HepG2 (cell line): ENCODE data around the gene CST4. TPM values are rescaled to one million over a fixed set of nuclear protein-coding genes. Genes with fewer than 3 reads are reported as not detected.

ENCODE experiments used
- ATAC-seq: fragments of 200-7000 bp; cut with Tn5 transposase; 3 replicates; pipeline ENCODE4 v1.9.1; 2020; ENCODE audit warnings: mild to moderate bottlenecking, moderate library complexity
- BruUV-seq: library from RNA; stranded (reverse); fragments of 400-500 nt; replicated peaks from 2 replicates; lab custom pipeline; 2021; lab: Mats Ljungman, UMichigan
- CTCF ChIA-PET: fragments of 300-600 bp; formaldehyde crosslinking; extraction: SDS; loops from one replicate; lab custom pipeline; 2021; ENCODE audit warnings: low total read pairs, inconsistent platforms, low intra/inter-chr PET ratio; lab: Yijun Ruan, JAX
- POLR2A ChIA-PET: fragments of 350-600 bp; sonication (Branson Sonifier 250); formaldehyde crosslinking; loops from one replicate; lab custom pipeline; 2020; ENCODE audit warnings: antibody characterized with exemption, inconsistent platforms; lab: Yijun Ruan, JAX
- DNase-seq: peaks from one replicate; pipeline ENCODE4 v3.0.0-alpha.2; 2015; ENCODE audit warnings: low spot score
- FAIRE-seq: peaks from 3 replicates; lab custom pipeline; 2011; peaks lifted over from hg19 to GRCh38; lab: Jason Lieb, UNC
- H2AFZ ChIP-seq: one replicate; pipeline ENCODE4 v1.6.1; 2011; ENCODE audit warnings: low read length, inconsistent platforms
- H3K27ac ChIP-seq: fragments of 300-600 bp; 3 replicates; pipeline ENCODE4 v1.8.0; 2011; ENCODE audit warnings: mixed run types, mild to moderate bottlenecking, mixed read lengths, low read length, inconsistent platforms; ENCODE audit not compliant: insufficient read depth; ENCODE audit errors: extremely low read length
- H3K27me3 ChIP-seq, 2 experiments: fragments of 200-600 bp in 1 of 2; 2 replicates in 1 of 2; 3 replicates in 1 of 2; pipeline versions ENCODE4 v1.6.0 to v1.8.0; 2011; ENCODE audit warnings: low read length in 2 of 2, mild to moderate bottlenecking in 2 of 2, moderate library complexity in 2 of 2, inconsistent platforms in 1 of 2; ENCODE audit not compliant: insufficient read depth in 2 of 2, control insufficient read depth in 1 of 2
- H3K36me3 ChIP-seq, 2 experiments: fragments of 200-600 bp in 1 of 2; replicated peaks in 1 of 2; 2 replicates in 1 of 2; 3 replicates in 1 of 2; pipeline versions ENCODE4 v1.5.1 to v1.8.0; 2011; ENCODE audit warnings: low read length in 2 of 2, inconsistent platforms in 1 of 2; ENCODE audit not compliant: insufficient read depth in 2 of 2, control insufficient read depth in 1 of 2
- H3K4me1 ChIP-seq: 2 replicates; pipeline ENCODE4 v1.5.1; 2012; ENCODE audit warnings: low read length, inconsistent platforms; ENCODE audit not compliant: insufficient read depth
- H3K4me2 ChIP-seq: 2 replicates; pipeline ENCODE4 v1.6.0; 2011; ENCODE audit warnings: low read depth, low read length, inconsistent platforms
- H3K4me3 ChIP-seq, 3 experiments: fragments of 200-600 bp in 1 of 3; sonication (generic), shearing (Covaris generic) in 1 of 3; replicated peaks in 1 of 3; 2 replicates each; pipeline ENCODE4 v1.5.1; 2011 to 2016; ENCODE audit warnings: low read length in 3 of 3, inconsistent platforms in 2 of 3, low read depth in 2 of 3, mild to moderate bottlenecking in 2 of 3, control low read depth in 1 of 3, mixed read lengths in 1 of 3; ENCODE audit not compliant: insufficient read depth in 1 of 3
- H3K79me2 ChIP-seq: one replicate; pipeline ENCODE4 v1.6.1; 2011; ENCODE audit warnings: low read length, inconsistent platforms; ENCODE audit not compliant: insufficient read depth
- H3K9ac ChIP-seq: 2 replicates; pipeline ENCODE4 v1.6.0; 2011; ENCODE audit warnings: mild to moderate bottlenecking, low read depth, low read length, inconsistent platforms; ENCODE audit not compliant: insufficient read depth
- H3K9me3 ChIP-seq: 2 replicates; pipeline ENCODE4 v1.5.1; 2012; ENCODE audit warnings: mild to moderate bottlenecking, low read length
- H4K20me1 ChIP-seq: 2 replicates; pipeline ENCODE4 v1.6.0; 2011; ENCODE audit warnings: inconsistent platforms, mild to moderate bottlenecking, low read length, moderate library complexity; ENCODE audit not compliant: insufficient read depth
- AHR ChIP-seq: IDR thresholded peaks from 2 replicates; pipeline ENCODE4 v1.6.1; 2018; ENCODE audit warnings: missing genetic modification reagents, missing compliant biosample characterization
- ATF7-NPFF ChIP-seq: sonication (generic); formaldehyde crosslinking; IDR thresholded peaks from 2 replicates; pipeline ENCODE4 v1.8.1; 2023; ENCODE audit warnings: mild to moderate bottlenecking, low read depth, missing genetic modification reagents, moderate library complexity
- BRCA1 ChIP-seq: sonication (generic); formaldehyde crosslinking; IDR thresholded peaks from 2 replicates; pipeline ENCODE4 v1.4.0; 2020; ENCODE audit warnings: missing genetic modification reagents
- DRAP1 ChIP-seq: IDR thresholded peaks from 2 replicates; pipeline ENCODE4 v1.6.1; 2016; ENCODE audit warnings: missing genetic modification reagents, missing compliant biosample characterization
- ETV5 ChIP-seq: IDR thresholded peaks from 2 replicates; pipeline ENCODE4 v1.6.1; 2018; ENCODE audit warnings: missing biosample characterization, missing genetic modification reagents, inconsistent platforms, borderline replicate concordance
- HDAC2 ChIP-seq: sonication (generic); formaldehyde crosslinking; IDR thresholded peaks from 2 replicates; pipeline ENCODE4 v1.4.0; 2020; ENCODE audit warnings: missing genetic modification reagents
- HNF4A ChIP-seq: sonication (generic); formaldehyde crosslinking; IDR thresholded peaks from 2 replicates; pipeline ENCODE4 v1.4.0; 2020; ENCODE audit warnings: missing genetic modification reagents
- HOXD1 ChIP-seq: sonication (generic); formaldehyde crosslinking; IDR thresholded peaks from 2 replicates; pipeline ENCODE4 v1.5.0; 2020; ENCODE audit warnings: missing genetic modification reagents
- JDP2 ChIP-seq: sonication (generic); formaldehyde crosslinking; IDR thresholded peaks from 2 replicates; pipeline ENCODE4 v1.8.1; 2022; ENCODE audit warnings: missing genetic modification reagents, borderline replicate concordance
- NR1H2 ChIP-seq: sonication (generic); formaldehyde crosslinking; IDR thresholded peaks from 2 replicates; pipeline ENCODE4 v1.8.1; 2022; ENCODE audit warnings: low read depth, missing genetic modification reagents, borderline replicate concordance
- PRMT3 ChIP-seq: sonication (generic); formaldehyde crosslinking; IDR thresholded peaks from 2 replicates; pipeline ENCODE4 v1.8.1; 2022; ENCODE audit warnings: low read depth, mild to moderate bottlenecking, moderate library complexity, missing genetic modification reagents, borderline replicate concordance
- PRPF4 ChIP-seq: fragments of 200-400 bp; formaldehyde crosslinking; IDR thresholded peaks from 2 replicates; pipeline ENCODE4 v1.6.1; 2016; ENCODE audit warnings: low read length, low read depth; ENCODE audit not compliant: poor library complexity, severe bottlenecking
- RFX1 ChIP-seq: fragments of 450-650 bp; IDR thresholded peaks from 2 replicates; pipeline ENCODE4 v1.6.1; 2017
- RNF2 ChIP-seq: fragments of 450-650 bp; conservative IDR thresholded peaks from 2 replicates; pipeline ENCODE4 v1.6.1; 2016; ENCODE audit warnings: low read depth
- SNRNP70 ChIP-seq: fragments of 200-400 bp; formaldehyde crosslinking; IDR thresholded peaks from 2 replicates; pipeline ENCODE4 v1.6.1; 2017; ENCODE audit warnings: mild to moderate bottlenecking, low read depth, low read length, moderate library complexity
- ZC3H13 ChIP-seq: sonication (generic); formaldehyde crosslinking; IDR thresholded peaks from 2 replicates; pipeline ENCODE4 v1.8.1; 2023; ENCODE audit warnings: mild to moderate bottlenecking, missing genetic modification reagents, moderate library complexity
- ZNF12 ChIP-seq: sonication (generic); formaldehyde crosslinking; IDR thresholded peaks from 2 replicates; pipeline ENCODE4 v1.5.0; 2020; ENCODE audit warnings: missing genetic modification reagents
- ZNF547 ChIP-seq: sonication (generic); formaldehyde crosslinking; IDR thresholded peaks from 2 replicates; pipeline ENCODE4 v1.5.1; 2020; ENCODE audit warnings: mild to moderate bottlenecking, missing genetic modification reagents
- ZNF550 ChIP-seq: sonication (generic); formaldehyde crosslinking; IDR thresholded peaks from 2 replicates; pipeline ENCODE4 v1.4.0; 2020; ENCODE audit warnings: mild to moderate bottlenecking, missing genetic modification reagents, borderline replicate concordance
- ZNF883 ChIP-seq: sonication (generic); formaldehyde crosslinking; IDR thresholded peaks from 2 replicates; pipeline ENCODE4 v1.5.1; 2020; ENCODE audit warnings: mild to moderate bottlenecking, missing genetic modification reagents; ENCODE audit errors: not compliant biosample characterization
- ZNF891 ChIP-seq: sonication (generic); formaldehyde crosslinking; IDR thresholded peaks from 2 replicates; pipeline ENCODE4 v1.5.0; 2020; ENCODE audit warnings: mild to moderate bottlenecking, missing genetic modification reagents
- ZSCAN25 ChIP-seq: sonication (generic); formaldehyde crosslinking; IDR thresholded peaks from 2 replicates; pipeline ENCODE4 v1.8.0; 2022; ENCODE audit warnings: mild to moderate bottlenecking, missing genetic modification reagents
- WGBS: methylation state at CpG from one replicate; pipeline ENCODE4 v1.1.6; 2017; ENCODE audit warnings: low lambda C conversion rate; 5-methylcytosine and 5-hydroxymethylcytosine counted together
- in situ Hi-C: cut with HindIII; loops from 2 replicates; pipeline ENCODE4 v1.10.0; 2017; ENCODE audit warnings: low pct_unique_long_range_greater_than_20kb; ENCODE audit not compliant: extremely low pct_ligation_motif_present
- intact Hi-C: fragments of 100-400 bp; cut with micrococcal nuclease; formaldehyde crosslinking; loops from one replicate; pipeline ENCODE4 v1.10.0; 2022; ENCODE audit not compliant: unreplicated experiment
- polyA plus RNA-seq, 8 experiments: library from polyadenylated mRNA; depleted of rRNA in 3 of 8; stranded (reverse) in 7 of 8; unstranded in 1 of 8; fragments of >200 nt; fragmentation: Illumina TruSeq in 4 of 8; extraction: Trizol in 4 of 8; gene quantifications; 2 replicates each; pipeline versions ENCODE4 v1.2.1 to v1.2.3, GENCODE V29; 2011 to 2016; ENCODE audit warnings: low read depth in 4 of 8, missing spikeins in 1 of 8, mixed read lengths in 1 of 8; ENCODE audit not compliant: insufficient read depth in 1 of 8
- total RNA-seq, 5 experiments: library from RNA; depleted of rRNA; stranded (reverse); fragments of >200 nt; fragmentation: Illumina TruSeq; extraction: Trizol; gene quantifications; 2 replicates each; pipeline ENCODE4 v1.2.3, GENCODE V29; 2016; ENCODE audit warnings: low read depth in 1 of 5
- TF ChIP-seq, protein P1 (sequence below): IDR thresholded peaks from 2 replicates; pipeline ENCODE4 v1.6.1; 2018; ENCODE audit warnings: missing genetic modification reagents
- TF ChIP-seq, protein P2 (sequence below): sonication (generic); formaldehyde crosslinking; IDR thresholded peaks from 2 replicates; pipeline ENCODE4 v1.8.0; 2022; ENCODE audit warnings: mild to moderate bottlenecking, missing genetic modification reagents

CST4 gene
- total and polyA plus RNA-seq, 2 of the 13 experiments (the other 11 are each of a cell fraction or from before 2014, with no cell fraction given), result not detected

- FAIRE-seq (peak; percentile 91), DNase-seq (peak; percentile 89), ATAC-seq (peak; percentile 54)
- no peaks in the 10 kb centered on the region for H4K20me1 ChIP-seq
- POLR2A ChIA-PET, result interaction anchor here (5.4 to 9.9 kb wide), 2 partner anchors 10 to 23 kb away, joined by 71 to 543 read pairs; partner anchors contain the start of gene CST3
- H2AFZ ChIP-seq, result peak overlapping the region; percentile 21
- peak overlapping the region; percentile 93 for H3K27ac ChIP-seq
- peak overlapping the region; percentile 93 for H3K4me2 ChIP-seq
- in situ Hi-C loops (no loop called here), intact Hi-C loops (no loop called here)
- H3K9me3 ChIP-seq, result no peaks in the 10 kb centered on the region
- 14% methylated on average over 8 of the region's 8 CpGs for WGBS
- H3K27me3 ChIP-seq, result no peaks in the 10 kb centered on the region
- CTCF ChIA-PET, result no interaction called here
- no TSS peak for BruUV-seq
- peak overlapping the region; percentile 23 to 65 (median 24); a peak in 4 of 6 replicates for H3K4me3 ChIP-seq
- H3K9ac ChIP-seq, result peak overlapping the region; percentile 72
- H3K4me1 ChIP-seq, result peaks cover 98% of the 10 kb centered on the region
- peaks cover 5% of the 10 kb centered on the region for H3K79me2 ChIP-seq
- no peaks in the 10 kb centered on the region for H3K36me3 ChIP-seq
- no peak for TF ChIP-seq SNRNP70
- no peak for TF ChIP-seq ZNF550
- no peak for TF ChIP-seq PRMT3
- TF ChIP-seq HOXD1 (CRISPR knock-in tag), result no peak
- TF ChIP-seq ATF7-NPFF (CRISPR knock-in tag), result no peak
- no peak for TF ChIP-seq RNF2
- TF ChIP-seq ZC3H13 (CRISPR knock-in tag), result no peak
- peak; percentile 72 for TF ChIP-seq DRAP1 (CRISPR knock-in tag)
- TF ChIP-seq ZNF12 (CRISPR knock-in tag), result no peak
- peak; percentile 43 for TF ChIP-seq HNF4A
- no peak for TF ChIP-seq ETV5
- peak; percentile 64; the same call in 1 of the 2 replicates for TF ChIP-seq ZSCAN25 (CRISPR knock-in tag)
- TF ChIP-seq, protein P1, sequence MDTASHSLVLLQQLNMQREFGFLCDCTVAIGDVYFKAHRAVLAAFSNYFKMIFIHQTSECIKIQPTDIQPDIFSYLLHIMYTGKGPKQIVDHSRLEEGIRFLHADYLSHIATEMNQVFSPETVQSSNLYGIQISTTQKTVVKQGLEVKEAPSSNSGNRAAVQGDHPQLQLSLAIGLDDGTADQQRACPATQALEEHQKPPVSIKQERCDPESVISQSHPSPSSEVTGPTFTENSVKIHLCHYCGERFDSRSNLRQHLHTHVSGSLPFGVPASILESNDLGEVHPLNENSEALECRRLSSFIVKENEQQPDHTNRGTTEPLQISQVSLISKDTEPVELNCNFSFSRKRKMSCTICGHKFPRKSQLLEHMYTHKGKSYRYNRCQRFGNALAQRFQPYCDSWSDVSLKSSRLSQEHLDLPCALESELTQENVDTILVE, result no peak
- 0 out of 2 replicates have a peak, but pooled peaks have one; percentile 3 for TF ChIP-seq BRCA1 (CRISPR knock-in tag)
- no peak for TF ChIP-seq RFX1
- TF ChIP-seq ZNF547, result 0 out of 2 replicates have a peak, but pooled peaks have one; percentile 67
- TF ChIP-seq ZNF883 (CRISPR knock-in tag), result no peak
- TF ChIP-seq NR1H2 (CRISPR knock-in tag), result no peak
- TF ChIP-seq, protein P2, sequence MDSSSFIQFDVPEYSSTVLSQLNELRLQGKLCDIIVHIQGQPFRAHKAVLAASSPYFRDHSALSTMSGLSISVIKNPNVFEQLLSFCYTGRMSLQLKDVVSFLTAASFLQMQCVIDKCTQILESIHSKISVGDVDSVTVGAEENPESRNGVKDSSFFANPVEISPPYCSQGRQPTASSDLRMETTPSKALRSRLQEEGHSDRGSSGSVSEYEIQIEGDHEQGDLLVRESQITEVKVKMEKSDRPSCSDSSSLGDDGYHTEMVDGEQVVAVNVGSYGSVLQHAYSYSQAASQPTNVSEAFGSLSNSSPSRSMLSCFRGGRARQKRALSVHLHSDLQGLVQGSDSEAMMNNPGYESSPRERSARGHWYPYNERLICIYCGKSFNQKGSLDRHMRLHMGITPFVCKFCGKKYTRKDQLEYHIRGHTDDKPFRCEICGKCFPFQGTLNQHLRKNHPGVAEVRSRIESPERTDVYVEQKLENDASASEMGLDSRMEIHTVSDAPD, result 0 out of 2 replicates have a peak, but pooled peaks have one; percentile 62
- no peak for TF ChIP-seq JDP2 (CRISPR knock-in tag)
- TF ChIP-seq HDAC2 (CRISPR knock-in tag), result peak; percentile 17; the same call in 1 of the 2 replicates
- TF ChIP-seq ZNF891 (CRISPR knock-in tag), result no peak
- no peak for TF ChIP-seq AHR (CRISPR knock-in tag)
- TF ChIP-seq PRPF4, result peak; percentile 16
Observed at GRCh38 chr20:23658989-23659609, 29.7 kb downstream of the CST4 start.
